OCI-LY1 (cell line): ENCODE results near the gene COX6B1.

ENCODE experiments used
- EZH2 ChIP-seq: fragments of 200-600 bp; sonication (generic), shearing (Covaris generic); IDR thresholded peaks from 2 replicates; pipeline ENCODE4 v1.8.0; 2017; ENCODE audit warnings: borderline replicate concordance, mixed run types, mild to moderate bottlenecking, antibody characterized with exemption, low read length, moderate library complexity, mixed read lengths
- TF ChIP-seq, protein P1 (sequence below): fragments of 200-600 bp; sonication (generic), shearing (Covaris generic); IDR thresholded peaks from 2 replicates; pipeline ENCODE4 v1.5.1; 2017; ENCODE audit warnings: mild to moderate bottlenecking, antibody characterized with exemption, low read length, moderate library complexity, mixed read lengths

DNA sequence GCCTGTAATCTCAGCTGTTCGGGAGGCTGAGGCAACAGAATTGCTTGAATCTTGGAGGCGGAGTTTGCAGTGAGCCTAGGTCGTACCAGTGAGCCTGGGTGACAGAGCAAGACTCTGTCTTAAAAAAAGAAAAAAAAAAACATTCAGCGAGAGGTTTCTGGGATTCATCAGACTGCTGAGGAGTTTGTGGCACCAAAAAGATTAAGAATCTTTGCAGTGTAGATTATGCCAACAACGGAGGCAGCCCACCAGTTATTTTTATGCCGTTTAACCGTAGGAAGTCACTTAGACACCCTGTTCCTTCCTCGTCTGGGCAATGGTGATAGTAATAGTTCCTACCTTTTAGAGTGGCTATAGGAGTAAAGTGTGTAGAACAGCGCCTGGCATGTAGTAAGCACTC, 2.5 kb downstream of the COX6B1 start:
- TF ChIP-seq, protein P1, sequence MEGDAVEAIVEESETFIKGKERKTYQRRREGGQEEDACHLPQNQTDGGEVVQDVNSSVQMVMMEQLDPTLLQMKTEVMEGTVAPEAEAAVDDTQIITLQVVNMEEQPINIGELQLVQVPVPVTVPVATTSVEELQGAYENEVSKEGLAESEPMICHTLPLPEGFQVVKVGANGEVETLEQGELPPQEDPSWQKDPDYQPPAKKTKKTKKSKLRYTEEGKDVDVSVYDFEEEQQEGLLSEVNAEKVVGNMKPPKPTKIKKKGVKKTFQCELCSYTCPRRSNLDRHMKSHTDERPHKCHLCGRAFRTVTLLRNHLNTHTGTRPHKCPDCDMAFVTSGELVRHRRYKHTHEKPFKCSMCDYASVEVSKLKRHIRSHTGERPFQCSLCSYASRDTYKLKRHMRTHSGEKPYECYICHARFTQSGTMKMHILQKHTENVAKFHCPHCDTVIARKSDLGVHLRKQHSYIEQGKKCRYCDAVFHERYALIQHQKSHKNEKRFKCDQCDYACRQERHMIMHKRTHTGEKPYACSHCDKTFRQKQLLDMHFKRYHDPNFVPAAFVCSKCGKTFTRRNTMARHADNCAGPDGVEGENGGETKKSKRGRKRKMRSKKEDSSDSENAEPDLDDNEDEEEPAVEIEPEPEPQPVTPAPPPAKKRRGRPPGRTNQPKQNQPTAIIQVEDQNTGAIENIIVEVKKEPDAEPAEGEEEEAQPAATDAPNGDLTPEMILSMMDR = no peak
- TF ChIP-seq EZH2 = no peak
